SU-DHL-6 (cell line): Measurements from ENCODE around the gene NATD1.

Experiments used
- H2AFZ ChIP-seq: fragments of 200-600 bp; sonication (generic); 2 replicates; pipeline ENCODE4 v1.6.1; 2014; ENCODE audit warnings: low read depth, mild to moderate bottlenecking, moderate library complexity, mixed read lengths, antibody characterized with exemption, low read length; ENCODE audit not compliant: severe bottlenecking
- H3F3A ChIP-seq: fragments of 200-600 bp; shearing (Covaris generic); 2 replicates; pipeline ENCODE4 v1.6.0; 2016; ENCODE audit warnings: antibody characterized with exemption, mild to moderate bottlenecking; ENCODE audit not compliant: insufficient read depth
- H3K27ac ChIP-seq: fragments of 200-600 bp; sonication (generic); 2 replicates; pipeline ENCODE4 v1.5.1; 2016; ENCODE audit warnings: low read depth, mild to moderate bottlenecking, low read length, moderate library complexity, mixed read lengths
- H3K27me3 ChIP-seq: fragments of 200-600 bp; sonication (generic), shearing (Covaris generic); 2 replicates; pipeline ENCODE4 v1.6.0; 2014; ENCODE audit warnings: mild to moderate bottlenecking, low read length
- H3K36me3 ChIP-seq: fragments of 200-600 bp; sonication (generic); 2 replicates; pipeline ENCODE4 v1.6.1; 2014; ENCODE audit warnings: mild to moderate bottlenecking, low read length, mixed read lengths
- H3K4me2 ChIP-seq: fragments of 300-600, 200-600 bp; shearing (Covaris generic), sonication (generic); 2 replicates; pipeline ENCODE4 v1.6.0; 2014; ENCODE audit warnings: low read length, low read depth, mild to moderate bottlenecking; ENCODE audit not compliant: poor library complexity, severe bottlenecking
- H3K4me3 ChIP-seq: fragments of 200-600 bp; sonication (generic); 2 replicates; pipeline ENCODE4 v1.5.1; 2014; ENCODE audit warnings: antibody characterized with exemption, low read length, mild to moderate bottlenecking, mixed read lengths; ENCODE audit not compliant: insufficient read depth, poor library complexity, severe bottlenecking
- H3K79me2 ChIP-seq: fragments of 200-600 bp; sonication (generic); 2 replicates; pipeline ENCODE4 v1.6.1; 2014; ENCODE audit warnings: mild to moderate bottlenecking, low read length, moderate library complexity; ENCODE audit not compliant: insufficient read depth
- H3K9ac ChIP-seq: fragments of 200-600 bp; sonication (generic); 2 replicates; pipeline ENCODE4 v1.7.0; 2014; ENCODE audit warnings: mild to moderate bottlenecking, low read length
- H3K9me2 ChIP-seq: fragments of 200-600 bp; sonication (generic); replicated peaks from 2 replicates; pipeline ENCODE4 v1.6.1; 2014; ENCODE audit warnings: low read length; ENCODE audit not compliant: insufficient read depth
- H3K9me3 ChIP-seq: fragments of 200-600 bp; sonication (generic); 2 replicates; pipeline ENCODE4 v1.6.1; 2014; ENCODE audit warnings: low read length, mixed read lengths; ENCODE audit not compliant: insufficient read depth
- H4K20me1 ChIP-seq: fragments of 200-600 bp; sonication (generic); 2 replicates; pipeline ENCODE4 v1.6.1; 2014; ENCODE audit warnings: low read depth, mild to moderate bottlenecking, antibody characterized with exemption, low read length, moderate library complexity, mixed read lengths
- EZH2phosphoT487 ChIP-seq: fragments of 200-600 bp; sonication (generic), shearing (Covaris generic); conservative IDR thresholded peaks from 2 replicates; pipeline ENCODE4 v1.6.1; 2018; ENCODE audit warnings: mild to moderate bottlenecking, antibody characterized with exemption, low read length, moderate library complexity, mixed read lengths
- TF ChIP-seq, protein P1 (sequence below): fragments of 200-600 bp; sonication (generic); IDR thresholded peaks from one replicate; pipeline ENCODE4 v1.5.1; 2017; ENCODE audit warnings: antibody characterized with exemption, mild to moderate bottlenecking, low read length, moderate library complexity; ENCODE audit not compliant: insufficient read depth, poor library complexity, severe bottlenecking

Gene NATD1

GRCh38 chr17:21247552-21248258 is 5.5 kb downstream of the NATD1 start:
- Histone ChIP-seq H3K36me3 (no peaks in the 10 kb centered on the region), H4K20me1 (no peaks in the 10 kb centered on the region), H3F3A (no peaks in the 10 kb centered on the region), H3K4me2 (no peak overlapping the region), H3K9ac (no peak overlapping the region), H3K9me3 (no peaks in the 10 kb centered on the region), H2AFZ (no peak overlapping the region), H3K79me2 (no peaks in the 10 kb centered on the region), H3K27me3 (no peaks in the 10 kb centered on the region), H3K4me3 (no peak overlapping the region), H3K27ac (no peak overlapping the region), H3K9me2 (no peaks in the 10 kb centered on the region)
- TF ChIP-seq, protein P1, sequence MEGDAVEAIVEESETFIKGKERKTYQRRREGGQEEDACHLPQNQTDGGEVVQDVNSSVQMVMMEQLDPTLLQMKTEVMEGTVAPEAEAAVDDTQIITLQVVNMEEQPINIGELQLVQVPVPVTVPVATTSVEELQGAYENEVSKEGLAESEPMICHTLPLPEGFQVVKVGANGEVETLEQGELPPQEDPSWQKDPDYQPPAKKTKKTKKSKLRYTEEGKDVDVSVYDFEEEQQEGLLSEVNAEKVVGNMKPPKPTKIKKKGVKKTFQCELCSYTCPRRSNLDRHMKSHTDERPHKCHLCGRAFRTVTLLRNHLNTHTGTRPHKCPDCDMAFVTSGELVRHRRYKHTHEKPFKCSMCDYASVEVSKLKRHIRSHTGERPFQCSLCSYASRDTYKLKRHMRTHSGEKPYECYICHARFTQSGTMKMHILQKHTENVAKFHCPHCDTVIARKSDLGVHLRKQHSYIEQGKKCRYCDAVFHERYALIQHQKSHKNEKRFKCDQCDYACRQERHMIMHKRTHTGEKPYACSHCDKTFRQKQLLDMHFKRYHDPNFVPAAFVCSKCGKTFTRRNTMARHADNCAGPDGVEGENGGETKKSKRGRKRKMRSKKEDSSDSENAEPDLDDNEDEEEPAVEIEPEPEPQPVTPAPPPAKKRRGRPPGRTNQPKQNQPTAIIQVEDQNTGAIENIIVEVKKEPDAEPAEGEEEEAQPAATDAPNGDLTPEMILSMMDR = no peak
- no peak for TF ChIP-seq EZH2phosphoT487

- Histone ChIP-seq H3K36me3 (no peaks in the 10 kb centered on the region), H4K20me1 (no peaks in the 10 kb centered on the region), H3K9me3 (no peaks in the 10 kb centered on the region), H3K27ac (no peak overlapping the region), H3K79me2 (no peaks in the 10 kb centered on the region), H2AFZ (no peak overlapping the region), H3K4me2 (no peak overlapping the region), H3K9ac (no peak overlapping the region), H3K9me2 (no peaks in the 10 kb centered on the region), H3K27me3 (no peaks in the 10 kb centered on the region), H3K4me3 (no peak overlapping the region), H3F3A (no peaks in the 10 kb centered on the region)
- no peak for TF ChIP-seq EZH2phosphoT487
- TF ChIP-seq, protein P1 = no peak
Observed at GRCh38 chr17:21246698-21247097, 6.5 kb downstream of the NATD1 start.

GRCh38 chr17:21245639-21246084 is 7.5 kb downstream of the NATD1 start:
- H3K79me2 ChIP-seq = no peaks in the 10 kb centered on the region
- no peak overlapping the region for H3K9ac ChIP-seq
- H3K27ac ChIP-seq = no peak overlapping the region
- no peaks in the 10 kb centered on the region for H3K9me3 ChIP-seq
- H3K36me3 ChIP-seq = no peaks in the 10 kb centered on the region
- TF ChIP-seq, protein P1 = no peak
- TF ChIP-seq EZH2phosphoT487 = no peak
- H3K4me2 ChIP-seq = no peak overlapping the region
- H4K20me1 ChIP-seq = no peaks in the 10 kb centered on the region
- H3K4me3 ChIP-seq = no peak overlapping the region
- no peak overlapping the region for H2AFZ ChIP-seq
- no peaks in the 10 kb centered on the region for H3K27me3 ChIP-seq
- no peaks in the 10 kb centered on the region for H3K9me2 ChIP-seq
- no peaks in the 10 kb centered on the region for H3F3A ChIP-seq
